Astrocyte of the spinal cord (primary cell): ENCODE results near the gene STK32B.

Experiments used
- DNase-seq: peaks from one replicate; pipeline ENCODE4 v3.0.0; 2011; ENCODE audit warnings: low read depth, low spot score
- H3K4me3 ChIP-seq: 2 replicates; pipeline ENCODE4 v1.5.1; 2011; ENCODE audit warnings: low read depth, mild to moderate bottlenecking, low read length, moderate library complexity
- CTCF ChIP-seq: IDR thresholded peaks from 2 replicates; pipeline ENCODE4 v1.5.1; 2012; ENCODE audit warnings: low read depth, mild to moderate bottlenecking, low read length, inconsistent platforms
- in situ Hi-C: cut with HindIII; loops from 2 replicates; pipeline ENCODE4 v1.10.0; 2017; ENCODE audit warnings: low sequenced_read_pairs

The STK32B gene

GRCh38 chr4:5460106-5460801 is 409.0 kb downstream of the STK32B start:
- DNase-seq, result peak; percentile 18
- no peak overlapping the region for H3K4me3 ChIP-seq
- in situ Hi-C loops, result no loop called here
- peak; percentile 78 for TF ChIP-seq CTCF

- no peak for TF ChIP-seq CTCF
- DNase-seq, result no peak
- in situ Hi-C loops, result no loop called here
- H3K4me3 ChIP-seq, result no peak overlapping the region
Measured at GRCh38 chr4:5461477-5461876, 410.2 kb downstream of the STK32B start.

DNA sequence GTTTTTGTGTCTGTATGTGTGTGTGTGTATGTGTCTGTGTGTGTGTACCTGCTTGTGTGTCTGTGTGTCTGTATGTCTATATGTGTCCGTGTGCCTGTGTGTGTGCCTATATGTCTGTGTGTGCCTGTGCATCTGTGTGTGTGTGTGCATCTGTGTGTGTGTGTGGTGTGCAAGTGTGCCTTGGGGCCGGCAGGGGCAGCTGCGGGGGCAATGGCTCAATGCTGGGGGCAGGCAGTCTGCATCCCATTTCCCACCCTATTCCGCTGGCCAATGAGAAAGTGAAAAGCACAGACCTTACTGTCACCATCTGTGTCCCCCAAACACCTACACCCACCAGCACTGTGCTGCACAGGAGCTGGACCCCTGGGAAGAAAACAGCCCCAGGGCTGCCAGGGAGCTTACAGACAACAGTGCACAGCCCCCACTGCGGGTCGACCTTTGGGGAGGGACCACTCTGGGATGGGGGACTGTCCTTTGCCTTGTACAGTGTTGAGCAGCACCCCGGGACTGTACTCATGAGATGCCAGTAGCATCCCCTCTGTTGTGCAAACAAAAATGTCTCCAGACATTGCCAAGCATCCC is 411.1 kb downstream of the STK32B start:
- in situ Hi-C loops, result no loop called here
- no peak overlapping the region for H3K4me3 ChIP-seq
- no peak for DNase-seq
- no peak for TF ChIP-seq CTCF

DNA sequence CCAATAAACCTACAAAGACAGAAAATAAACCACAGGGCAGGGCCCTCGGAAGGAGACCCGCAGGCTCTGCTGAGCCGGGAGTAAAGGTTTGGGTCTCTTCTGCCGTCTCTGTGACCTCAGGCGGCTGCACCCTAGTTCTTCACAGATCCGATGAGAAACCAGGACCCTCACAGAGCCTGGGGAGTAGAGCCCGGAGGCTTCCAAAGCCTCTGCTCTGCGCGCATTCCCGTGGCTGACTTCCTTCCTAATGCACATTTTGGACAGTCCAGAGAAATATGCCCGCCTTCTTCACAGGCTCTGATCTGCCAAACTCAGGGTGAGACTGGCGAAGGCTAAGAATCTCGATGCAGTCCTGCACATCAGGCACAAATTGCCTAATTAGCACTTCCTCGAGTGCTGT is 411.6 kb downstream of the STK32B start:
- no peak for TF ChIP-seq CTCF
- H3K4me3 ChIP-seq, result no peak overlapping the region
- no peak for DNase-seq
- in situ Hi-C loops, result no loop called here

DNA sequence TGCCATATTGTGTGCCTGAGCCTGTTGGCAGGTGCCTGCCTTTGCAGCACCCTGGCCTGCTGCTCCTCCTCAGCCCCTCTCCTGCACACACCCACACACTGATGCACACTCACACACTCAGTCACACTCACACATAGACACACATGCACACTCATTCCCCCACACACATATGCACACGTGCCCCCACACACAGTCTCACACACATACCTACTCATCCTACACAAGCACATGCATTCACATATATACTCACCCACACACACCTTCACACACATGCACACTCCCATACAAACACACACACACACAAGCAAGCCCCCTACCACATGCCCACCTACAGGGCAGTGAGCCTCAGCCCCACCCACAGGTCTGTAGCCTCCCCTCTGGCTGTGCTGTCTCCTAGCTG is 412.1 kb downstream of the STK32B start:
- in situ Hi-C loops, result no loop called here
- no peak for TF ChIP-seq CTCF

GRCh38 chr4:5463936-5464650 is 412.8 kb downstream of the STK32B start:
- no peak for DNase-seq
- TF ChIP-seq CTCF, result no peak
- in situ Hi-C loops, result no loop called here
- H3K4me3 ChIP-seq, result no peak overlapping the region

More for the DNA sequence above, 412.1 kb downstream of the STK32B start:
- H3K4me3 ChIP-seq, result no peak overlapping the region
- no peak for DNase-seq
